ENCODE data around the gene IL1R1.
"Not testable (repeated sequence)": the region's sequence is repeated elsewhere in the genome, so short reads cannot be mapped to it uniquely, and the experiment has no call there.

IL1R1 gene, protein sequence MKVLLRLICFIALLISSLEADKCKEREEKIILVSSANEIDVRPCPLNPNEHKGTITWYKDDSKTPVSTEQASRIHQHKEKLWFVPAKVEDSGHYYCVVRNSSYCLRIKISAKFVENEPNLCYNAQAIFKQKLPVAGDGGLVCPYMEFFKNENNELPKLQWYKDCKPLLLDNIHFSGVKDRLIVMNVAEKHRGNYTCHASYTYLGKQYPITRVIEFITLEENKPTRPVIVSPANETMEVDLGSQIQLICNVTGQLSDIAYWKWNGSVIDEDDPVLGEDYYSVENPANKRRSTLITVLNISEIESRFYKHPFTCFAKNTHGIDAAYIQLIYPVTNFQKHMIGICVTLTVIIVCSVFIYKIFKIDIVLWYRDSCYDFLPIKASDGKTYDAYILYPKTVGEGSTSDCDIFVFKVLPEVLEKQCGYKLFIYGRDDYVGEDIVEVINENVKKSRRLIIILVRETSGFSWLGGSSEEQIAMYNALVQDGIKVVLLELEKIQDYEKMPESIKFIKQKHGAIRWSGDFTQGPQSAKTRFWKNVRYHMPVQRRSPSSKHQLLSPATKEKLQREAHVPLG

DNA sequence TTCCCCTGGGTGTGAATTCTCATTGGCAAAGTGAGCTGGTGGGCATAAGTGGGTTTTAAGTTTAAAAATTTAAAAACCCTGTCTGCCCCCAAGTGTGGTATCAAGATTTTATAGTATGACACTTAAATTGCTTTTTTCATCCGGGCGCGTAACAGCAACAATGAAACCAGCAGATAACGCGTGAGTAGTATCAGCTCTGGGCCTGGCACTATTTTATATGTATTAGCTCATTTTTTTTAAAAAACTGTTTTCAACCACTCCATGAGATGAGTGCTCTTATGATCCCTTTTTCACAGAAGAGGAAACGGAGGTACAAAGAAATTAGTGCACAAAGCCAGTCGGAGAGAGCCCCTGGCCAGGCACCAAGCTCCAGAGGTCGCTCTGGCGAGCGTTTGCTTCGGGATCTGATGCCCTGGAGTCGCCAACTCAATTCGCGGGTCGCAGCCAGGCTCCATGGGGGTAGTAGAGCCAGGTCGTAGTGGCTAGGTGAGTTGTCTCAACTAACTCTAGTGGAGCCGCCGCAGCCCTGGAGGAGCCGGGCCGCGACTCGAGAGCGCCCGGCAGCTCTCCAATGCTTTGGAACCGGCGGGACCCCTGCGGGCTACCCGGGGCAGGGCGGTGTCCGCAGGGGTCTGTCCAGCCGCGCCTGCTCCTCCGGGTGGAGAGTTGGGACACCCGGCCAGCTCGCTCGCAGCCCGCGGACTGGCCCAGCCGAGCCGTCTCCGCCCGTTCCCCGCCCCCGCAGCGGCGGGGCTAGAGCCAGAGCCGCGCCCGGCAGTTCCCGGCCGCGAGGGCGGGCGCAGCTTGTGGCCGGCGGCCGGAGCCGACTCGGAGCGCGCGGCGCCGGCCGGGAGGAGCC lies at the start of gene IL1R1:
IL1R1 (plus strand) TSS at position 777 of the 859 bp plus-strand sequence. CDS start 14,979 bp downstream, outside the sequence.
- DNase-seq (ENCODE audit: insufficient read length, low spot score) (peak; percentile 33), FAIRE-seq (no peak)

DNA sequence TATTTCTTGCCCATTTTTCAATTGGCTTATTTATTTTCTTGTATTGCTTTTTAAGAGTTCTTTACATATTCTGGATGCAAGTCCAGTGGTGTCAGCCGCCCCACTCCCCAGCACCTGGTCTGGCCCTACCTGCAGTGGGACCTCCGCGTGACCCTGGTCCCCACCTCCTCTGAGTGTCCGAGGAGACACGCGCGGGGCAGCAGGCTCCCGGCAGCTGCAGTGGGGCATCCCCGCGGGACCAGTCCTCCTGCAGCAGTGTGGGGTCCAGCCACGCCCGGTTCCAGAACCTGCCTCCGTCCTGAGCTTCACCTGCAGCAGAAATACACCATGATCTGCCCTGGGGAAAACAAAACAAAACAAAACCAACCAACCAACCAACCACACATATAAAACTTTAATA lies 48.9 kb upstream of the IL1R1 start:
- DNase-seq (ENCODE audit: insufficient read length, low spot score) (no peak), FAIRE-seq (no peak)

GRCh38 chr2:102094917-102095316 lies 47.6 kb upstream of the IL1R1 start:
- DNase-seq (ENCODE audit: insufficient read length, low spot score) (no peak), FAIRE-seq (no peak)

DNA sequence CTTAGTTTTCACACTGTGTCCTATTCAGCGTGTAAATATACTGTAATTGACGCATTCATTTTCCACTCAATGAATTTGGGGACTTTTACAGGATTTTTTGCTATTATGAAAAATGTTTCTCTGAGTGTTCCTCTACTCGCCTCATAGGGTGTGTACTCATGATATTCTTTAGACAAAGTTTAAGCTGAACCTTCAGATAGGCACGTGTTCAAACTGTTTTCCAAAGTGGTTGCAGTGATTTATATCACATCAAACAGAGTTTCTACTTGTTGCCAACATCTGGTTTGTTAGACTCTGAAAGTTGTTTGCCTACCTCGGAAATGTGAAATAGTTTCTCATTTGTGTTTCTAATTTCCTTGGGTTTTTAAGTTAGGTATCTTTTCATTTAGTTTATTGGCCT lies 46.4 kb upstream of the IL1R1 start:
- FAIRE-seq (no peak), DNase-seq (ENCODE audit: insufficient read length, low spot score) (no peak)

DNA sequence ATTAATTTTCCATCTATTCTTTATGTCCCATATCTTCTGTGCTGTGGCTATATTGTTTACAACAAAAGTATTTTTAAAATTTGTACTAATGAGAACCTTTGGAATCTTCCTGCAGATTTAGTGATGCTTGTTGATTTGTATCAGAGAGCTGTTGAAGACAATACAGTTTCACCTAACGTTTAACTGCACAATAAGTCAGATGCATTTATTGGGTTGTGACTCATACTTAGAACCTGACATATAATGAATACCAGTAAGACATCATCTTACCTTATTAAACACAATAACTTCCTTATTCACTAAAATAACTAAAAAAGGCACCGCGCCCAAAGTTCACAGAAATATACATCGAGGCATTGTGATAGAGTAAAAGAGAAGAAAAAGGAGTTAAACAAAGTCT lies 43.8 kb upstream of the IL1R1 start:
- DNase-seq (ENCODE audit: insufficient read length, low spot score) (no peak), FAIRE-seq (no peak)

DNA sequence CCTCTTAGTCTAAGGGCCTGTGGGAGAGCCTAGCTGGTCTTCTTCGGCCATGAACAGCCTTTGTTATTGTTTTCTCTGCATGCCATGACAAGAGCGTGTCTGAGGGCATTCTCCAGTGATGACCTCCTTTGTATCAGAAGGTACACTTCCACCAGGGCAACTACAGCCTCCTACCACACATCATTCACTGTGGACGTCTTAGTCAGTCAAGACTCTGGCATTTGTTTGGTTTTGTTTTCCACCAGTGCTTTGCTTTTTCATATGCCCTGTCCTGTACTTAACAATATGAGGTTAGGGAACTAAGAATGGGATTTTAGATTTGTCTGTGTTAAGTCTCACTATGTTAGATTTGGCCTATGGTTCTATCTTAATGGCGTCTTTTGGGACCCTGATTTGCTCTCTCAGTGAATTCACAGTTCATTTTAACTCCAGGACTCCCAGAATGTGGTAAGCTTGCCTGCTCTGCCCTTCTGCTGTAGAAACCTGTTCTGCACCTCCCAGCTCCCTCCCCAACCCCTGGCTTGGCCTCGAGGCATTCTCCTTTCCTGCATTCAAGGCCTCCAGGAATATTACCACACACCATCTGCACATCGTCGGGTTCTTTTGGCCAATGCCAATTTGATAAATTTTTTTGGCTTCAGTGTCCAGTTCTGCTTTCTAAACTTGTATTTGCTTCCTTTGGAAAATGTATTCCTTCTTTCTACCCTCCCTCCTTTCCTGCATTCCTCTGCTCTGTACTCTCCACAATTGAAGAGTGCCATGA lies 42.8 kb upstream of the IL1R1 start:
- DNase-seq (ENCODE audit: insufficient read length, low spot score): no peak
- FAIRE-seq: no peak

DNA sequence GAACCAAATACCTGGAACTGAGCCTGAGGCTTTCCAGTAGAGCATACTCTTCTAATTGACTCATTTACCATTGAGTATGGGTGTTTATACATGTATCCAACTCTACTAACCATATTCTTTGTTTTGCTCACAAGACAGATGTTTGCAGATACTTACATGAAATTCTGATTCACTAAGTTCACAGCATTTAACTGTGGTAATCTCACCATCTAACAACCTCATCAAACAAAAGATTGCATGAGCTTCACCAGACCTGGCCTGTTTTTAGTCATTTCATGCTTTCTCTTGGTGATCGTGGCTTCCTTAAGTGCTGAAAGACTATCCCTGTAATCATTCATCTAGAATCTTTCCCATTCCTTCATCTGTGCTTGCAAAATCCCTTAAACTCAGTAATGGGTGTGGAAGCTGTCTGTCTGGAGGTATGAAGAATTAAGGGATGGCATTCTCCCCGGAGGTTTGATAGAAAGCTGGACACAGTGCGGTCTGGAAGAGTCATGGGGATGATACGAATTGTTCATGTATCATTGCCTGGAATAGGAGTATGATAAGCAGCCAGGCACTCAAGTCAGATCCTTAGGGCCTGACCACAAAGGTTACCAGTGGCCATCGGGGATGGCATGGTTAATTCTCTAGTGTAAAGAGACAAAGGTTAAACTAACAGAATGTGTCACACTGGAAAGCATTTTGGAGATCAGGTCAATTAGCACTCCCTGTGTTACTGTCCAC lies 42.0 kb upstream of the IL1R1 start:
- DNase-seq (ENCODE audit: insufficient read length, low spot score): no peak
- FAIRE-seq: no peak

DNA sequence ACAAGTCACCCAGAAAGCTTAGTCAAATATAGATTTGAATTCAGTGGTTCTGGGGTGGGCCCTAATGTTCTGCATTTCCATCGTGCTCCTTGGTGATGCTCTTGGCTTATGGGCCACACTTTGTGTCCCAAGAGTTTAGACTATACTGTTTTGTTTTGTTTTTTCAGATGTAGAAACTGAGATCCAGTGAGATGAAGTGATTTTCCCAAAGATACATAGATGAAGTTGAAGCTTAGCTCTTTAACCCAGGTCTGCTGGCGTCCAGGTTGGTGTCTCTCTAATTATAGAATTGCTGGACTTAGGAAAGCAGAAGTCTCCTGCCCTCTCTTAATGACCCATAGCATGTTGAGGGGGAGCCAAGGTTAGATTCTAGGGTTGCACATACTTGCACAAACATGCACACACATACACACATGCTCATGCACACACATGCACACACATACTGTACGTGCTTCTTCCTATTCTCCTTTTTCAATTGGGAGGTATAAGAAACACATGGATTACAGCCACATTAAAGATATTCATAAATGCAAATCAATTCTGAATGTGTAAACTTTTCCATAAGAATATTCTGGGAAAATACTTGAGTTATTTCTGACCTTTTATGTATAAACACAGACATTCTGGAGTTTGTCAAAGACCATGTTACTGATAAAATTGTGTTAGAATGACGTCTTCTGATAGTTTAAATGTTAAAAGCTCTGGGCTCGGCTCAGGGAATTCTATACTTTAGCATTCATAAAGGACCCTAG lies 41.3 kb upstream of the IL1R1 start:
- FAIRE-seq (no peak), DNase-seq (ENCODE audit: insufficient read length, low spot score) (no peak)

- FAIRE-seq: no peak
- DNase-seq (ENCODE audit: insufficient read length, low spot score): no peak
Measured at GRCh38 chr2:102101849-102102635, 40.5 kb upstream of the IL1R1 start.

DNA sequence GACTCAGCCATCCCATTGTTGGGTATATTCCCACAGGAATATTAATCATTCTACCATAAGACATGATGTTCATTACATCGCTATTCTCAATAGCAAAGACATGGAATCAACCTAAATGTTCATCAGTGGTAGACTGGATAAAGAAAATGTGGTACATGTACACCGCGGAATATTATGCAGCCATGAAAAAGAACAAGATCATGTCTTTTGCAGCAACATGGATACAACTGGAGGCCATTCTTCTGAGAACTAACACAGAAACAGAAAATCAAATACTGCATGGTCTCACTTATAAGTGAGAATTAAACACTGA lies 40.0 kb upstream of the IL1R1 start:
- not testable (repeated sequence) for DNase-seq (ENCODE audit: insufficient read length, low spot score); FAIRE-seq

DNA sequence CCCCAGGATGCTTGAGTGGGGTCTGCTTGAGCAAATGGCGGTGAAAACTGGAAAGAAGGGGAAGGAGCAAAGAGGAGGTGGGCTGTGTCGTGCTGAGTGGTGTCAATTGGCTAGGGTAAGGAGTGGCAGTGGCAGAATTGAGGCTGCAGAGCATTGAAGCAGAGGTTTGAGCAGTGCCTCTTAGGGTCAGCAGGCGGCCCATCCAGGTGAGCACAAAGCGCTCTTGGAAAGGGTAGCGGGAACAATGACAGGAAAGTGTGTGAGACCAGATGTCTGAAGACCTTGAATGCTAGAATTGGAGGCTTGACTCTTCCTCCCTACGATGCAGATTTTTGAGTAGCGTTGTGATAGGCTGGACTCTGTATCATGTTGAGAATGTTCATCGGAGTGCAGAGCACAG lies 39.3 kb upstream of the IL1R1 start:
- no peak for FAIRE-seq
- DNase-seq (ENCODE audit: insufficient read length, low spot score): no peak

GRCh38 chr2:102103992-102104871 lies 38.3 kb upstream of the IL1R1 start:
- FAIRE-seq: no peak
- no peak for DNase-seq (ENCODE audit: insufficient read length, low spot score)

GRCh38 chr2:102106133-102106556 lies 36.4 kb upstream of the IL1R1 start:
- FAIRE-seq (no peak), DNase-seq (ENCODE audit: insufficient read length, low spot score) (no peak)

- not testable (repeated sequence) for DNase-seq (ENCODE audit: insufficient read length, low spot score); FAIRE-seq
Measured at GRCh38 chr2:102106813-102107740, 35.5 kb upstream of the IL1R1 start.

DNA sequence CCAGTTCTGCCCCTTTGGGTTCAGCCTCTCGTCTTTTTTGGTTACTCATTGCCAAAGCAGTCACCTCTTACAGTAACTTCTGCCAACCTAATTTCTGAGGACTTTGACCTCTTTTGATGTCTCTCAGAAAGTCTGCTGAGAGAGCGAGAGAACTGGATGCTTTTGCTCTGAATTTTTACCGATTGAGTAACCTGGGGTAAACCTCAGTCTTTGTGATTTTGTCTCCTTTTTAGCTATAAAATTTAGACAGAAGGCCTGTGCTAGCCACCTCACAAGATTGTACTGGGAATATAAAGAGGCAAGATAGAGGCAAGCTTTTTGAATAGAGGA lies 34.8 kb upstream of the IL1R1 start:
- FAIRE-seq: no peak
- DNase-seq (ENCODE audit: insufficient read length, low spot score): no peak

DNA sequence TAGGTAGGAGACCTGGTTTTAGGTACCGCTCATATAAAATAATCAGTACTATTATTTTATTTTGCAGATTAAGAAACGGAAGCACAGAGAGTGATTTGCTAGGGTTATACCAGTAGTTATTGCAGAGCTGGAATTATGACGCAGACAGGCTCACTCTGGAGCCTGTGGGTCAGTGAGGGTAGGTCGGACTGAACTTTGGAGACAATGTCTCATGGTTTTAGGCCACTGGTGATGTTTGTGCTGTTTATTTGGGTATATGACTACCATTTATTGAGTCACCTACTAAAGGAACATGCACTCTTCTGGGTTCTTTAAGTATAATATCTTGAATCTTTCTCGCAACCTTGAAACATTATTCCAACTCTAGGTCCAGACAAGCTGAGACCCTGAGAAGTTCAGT lies 33.5 kb upstream of the IL1R1 start:
- FAIRE-seq (no peak), DNase-seq (ENCODE audit: insufficient read length, low spot score) (no peak)

- FAIRE-seq (no peak), DNase-seq (ENCODE audit: insufficient read length, low spot score) (no peak)
Measured at GRCh38 chr2:102110171-102110570, 32.4 kb upstream of the IL1R1 start.

Data from HTR-8/SVneo (cell line).